GM18505 (cell line): Measurements from ENCODE around the gene MED17.

Experiments used
- ATAC-seq: cut with Tn5 transposase; IDR thresholded peaks from one replicate; pipeline ENCODE4 v1.9.1; 2021; ENCODE audit not compliant: unreplicated experiment
- POLR2A ChIP-seq: IDR thresholded peaks from 4 replicates; pipeline ENCODE4 v1.6.1; 2011; ENCODE audit warnings: borderline replicate concordance; ENCODE audit not compliant: insufficient read depth, insufficient read length; ENCODE audit errors: extremely low read depth

Gene MED17

DNA sequence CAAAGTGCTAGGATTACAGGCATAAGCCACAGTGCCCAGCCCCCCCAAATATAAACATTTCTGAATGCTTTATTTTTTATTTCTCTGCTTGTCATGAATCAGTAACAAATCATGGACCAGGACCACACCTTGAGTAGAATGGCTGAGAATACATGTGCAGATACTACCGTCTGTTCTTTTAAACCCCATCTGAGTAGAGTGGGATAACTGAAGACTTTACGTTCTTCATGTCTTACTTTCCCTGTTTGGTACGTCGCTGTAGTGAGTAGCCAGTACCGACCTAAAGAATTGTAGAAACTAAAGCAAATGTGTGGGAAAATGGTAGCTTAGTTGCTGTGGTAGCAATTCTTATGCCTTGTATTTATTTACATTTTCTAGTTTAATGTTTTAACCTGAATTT, 29.9 kb downstream of the MED17 start:
- no peak for ATAC-seq
- no peak for TF ChIP-seq POLR2A

- no peak for TF ChIP-seq POLR2A
- no peak for ATAC-seq
Measured at GRCh38 chr11:93814966-93815633, 31.0 kb downstream of the MED17 start.

DNA sequence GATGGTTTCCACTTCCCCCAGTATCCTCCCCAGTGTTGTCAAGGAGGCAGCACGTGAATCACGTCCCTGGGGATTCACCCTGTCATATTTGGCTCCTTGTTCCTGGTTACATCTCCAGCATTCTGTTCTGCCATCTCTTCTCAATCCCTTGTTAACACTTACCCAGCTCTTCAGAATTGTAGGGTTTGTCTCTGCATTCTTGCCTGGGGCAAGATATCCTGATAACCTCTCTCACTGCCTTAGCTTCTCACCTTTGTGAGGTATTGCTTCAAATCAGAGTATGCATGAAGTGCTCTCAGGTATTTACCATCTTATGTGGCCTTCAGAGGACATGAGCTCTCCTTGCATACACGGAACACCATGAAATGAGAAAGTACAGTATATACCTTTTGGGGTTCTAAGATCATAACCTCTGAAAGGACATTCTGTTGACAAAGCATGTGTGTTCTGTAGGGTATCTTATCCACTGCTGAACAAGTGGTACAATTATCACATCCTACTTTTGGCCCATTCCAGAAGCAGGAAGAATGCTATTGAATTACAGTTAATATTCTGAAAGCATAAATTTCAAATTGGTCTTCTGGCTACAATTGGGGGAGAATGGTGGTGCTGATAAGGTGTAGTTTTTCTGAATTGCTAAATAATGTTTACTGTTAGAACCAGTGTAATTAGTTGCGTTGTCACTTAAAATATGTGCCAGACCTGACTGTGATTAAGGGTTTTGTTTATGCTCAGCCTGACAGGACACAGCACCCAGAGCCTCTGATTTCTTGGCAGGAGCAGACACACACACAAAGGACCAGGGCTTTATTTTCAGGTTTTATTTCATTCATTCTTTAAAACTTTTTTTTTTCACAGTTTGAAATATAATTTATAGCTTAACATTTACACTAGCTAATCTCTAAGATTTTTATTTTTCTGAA, 33.6 kb downstream of the MED17 start:
- no peak for ATAC-seq
- TF ChIP-seq POLR2A: no peak

GRCh38 chr11:93819966-93820695, 36.0 kb downstream of the MED17 start:
- no peak for ATAC-seq
- no peak for TF ChIP-seq POLR2A

- ATAC-seq: no peak
Measured at GRCh38 chr11:93820847-93821246, 36.8 kb downstream of the MED17 start.

DNA sequence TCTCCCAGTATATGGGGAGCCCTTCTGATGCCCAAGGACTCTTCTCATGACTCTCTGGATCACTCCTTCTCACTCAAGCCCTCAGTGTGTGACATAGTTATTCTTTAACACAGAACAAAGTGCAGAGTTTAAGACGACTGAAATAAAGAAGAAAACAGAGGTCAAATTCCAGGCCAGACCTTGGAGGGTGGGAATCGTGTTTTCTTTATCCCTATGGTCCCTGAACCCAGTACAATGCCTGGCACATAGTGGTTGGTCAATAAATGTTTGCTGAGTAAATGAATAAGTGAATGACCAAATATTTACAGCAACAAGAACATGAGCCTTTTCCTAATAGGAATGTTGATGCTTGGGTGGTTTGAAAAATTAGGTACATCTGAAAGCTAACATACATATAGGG, 37.5 kb downstream of the MED17 start:
- TF ChIP-seq POLR2A: no peak
- no peak for ATAC-seq

More at GRCh38 chr11:93820847-93821246, 36.8 kb downstream of the MED17 start:
- TF ChIP-seq POLR2A: no peak

DNA sequence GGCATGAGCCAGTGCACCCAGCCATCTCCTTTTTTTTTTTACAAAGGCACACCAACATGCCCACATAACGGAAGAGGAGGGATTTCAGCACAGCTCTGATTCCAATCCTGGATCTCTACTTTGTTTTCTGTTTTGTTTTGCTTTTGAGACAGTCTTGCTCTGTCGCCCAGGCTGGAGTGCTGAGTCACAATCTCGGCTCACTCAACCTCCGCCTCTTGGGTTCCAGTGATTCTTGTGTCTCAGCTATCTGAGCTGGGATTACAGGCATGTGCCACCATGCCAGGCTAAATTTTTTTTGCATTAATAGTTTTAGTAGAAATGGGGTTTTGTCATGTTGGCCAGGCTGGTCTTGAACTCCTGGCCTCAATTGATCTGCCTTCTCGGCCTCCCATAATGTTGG, 38.3 kb downstream of the MED17 start:
- TF ChIP-seq POLR2A: no peak

GRCh38 chr11:93823210-93823609, 39.1 kb downstream of the MED17 start:
- no peak for ATAC-seq
- no peak for TF ChIP-seq POLR2A

More for the DNA sequence above, 38.3 kb downstream of the MED17 start:
- no peak for ATAC-seq

DNA sequence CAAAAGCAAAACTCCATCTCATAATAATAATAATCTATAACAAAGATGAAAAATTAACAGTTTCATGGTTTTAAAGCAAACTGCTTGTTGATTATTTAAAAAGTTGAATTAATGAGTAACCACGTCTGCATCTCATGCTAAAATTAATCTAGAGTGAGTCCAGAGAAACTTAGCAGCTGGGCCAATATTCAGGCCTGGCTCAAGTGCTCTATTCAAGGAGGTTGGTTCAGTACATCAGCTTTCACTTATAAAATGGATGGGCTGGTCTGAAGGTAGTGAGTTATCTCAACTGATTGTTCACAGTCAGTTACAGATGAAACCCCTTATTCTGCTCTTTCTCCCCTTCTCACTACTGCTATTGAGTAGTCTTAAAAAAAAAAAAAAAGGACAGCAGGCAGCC, 43.3 kb downstream of the MED17 start:
- TF ChIP-seq POLR2A: no peak
- ATAC-seq: no peak

DNA sequence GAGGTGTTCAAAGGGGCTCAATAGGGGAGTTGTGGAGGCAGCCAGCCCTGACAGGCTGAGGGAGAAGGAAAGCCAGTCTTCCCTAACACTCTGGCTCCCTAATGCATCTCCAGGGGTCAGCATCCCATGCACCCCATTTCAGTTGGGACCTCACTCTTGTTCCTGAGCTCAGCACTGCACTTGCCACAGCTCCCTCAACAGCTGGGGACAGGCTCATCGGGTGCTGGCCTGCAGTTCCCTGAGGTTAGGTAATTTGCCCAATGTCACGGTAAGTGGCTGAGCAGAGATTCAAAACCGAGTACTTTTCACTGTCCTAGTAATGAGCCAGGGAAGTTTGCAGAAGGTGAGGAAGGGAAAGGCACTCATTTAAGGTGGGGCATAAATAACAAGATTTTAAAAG, 45.5 kb downstream of the MED17 start:
- no peak for TF ChIP-seq POLR2A
- no peak for ATAC-seq

- TF ChIP-seq POLR2A: no peak
- no peak for ATAC-seq
Measured at GRCh38 chr11:93831343-93832127, 47.5 kb downstream of the MED17 start.

- TF ChIP-seq POLR2A: no peak
- no peak for ATAC-seq
Measured at GRCh38 chr11:93832780-93833179, 48.7 kb downstream of the MED17 start.

DNA sequence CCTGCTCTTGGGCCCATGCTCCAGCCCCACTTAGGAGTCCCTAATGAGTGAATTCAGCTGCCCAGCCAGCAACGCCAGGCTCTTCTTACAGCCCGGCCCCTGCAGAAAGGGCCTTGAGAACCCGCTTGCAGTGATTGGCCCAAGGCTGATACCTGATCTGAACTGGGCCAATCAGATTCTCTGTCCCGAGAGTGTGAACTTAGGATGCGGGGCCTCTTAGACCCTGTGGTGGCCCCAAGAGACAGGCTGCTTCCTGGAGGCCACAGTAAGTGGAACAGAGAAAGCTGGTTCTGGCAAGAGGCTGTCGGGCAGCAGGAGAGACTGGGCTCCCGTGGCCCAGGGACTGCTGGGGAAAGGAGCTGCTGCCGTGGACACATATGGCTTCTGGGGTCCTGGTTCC, 54.9 kb downstream of the MED17 start:
- ATAC-seq: no peak
- TF ChIP-seq POLR2A: no peak
